RWPE2 (cell line): Measurements from ENCODE around the gene MSI2.

Experiments used
- ATAC-seq: fragments of 200-7000 bp; cut with Tn5 transposase; 3 replicates; pipeline ENCODE4 v1.9.1; 2021; ENCODE audit warnings: low read depth
- DNase-seq: peaks from one replicate; pipeline ENCODE4 v3.0.0-alpha.2; 2020; ENCODE audit warnings: low spot score
- H3K27ac ChIP-seq: fragments of 450-650 bp; 2 replicates; pipeline ENCODE4 v1.5.1; 2017; ENCODE audit warnings: mild to moderate bottlenecking; ENCODE audit not compliant: poor library complexity, severe bottlenecking
- H3K27me3 ChIP-seq: fragments of 250-450 bp; sonication (Bioruptor Pico); 2 replicates; pipeline ENCODE4 v1.5.1; 2021; ENCODE audit warnings: mild to moderate bottlenecking, moderate library complexity; ENCODE audit not compliant: insufficient read depth, poor library complexity, severe bottlenecking
- H3K36me3 ChIP-seq: fragments of 250-450 bp; sonication (Bioruptor Pico); 2 replicates; pipeline ENCODE4 v1.5.1; 2020; ENCODE audit warnings: low read depth, mild to moderate bottlenecking, moderate library complexity
- H3K4me1 ChIP-seq: fragments of 250-450 bp; sonication (Bioruptor Pico); 2 replicates; pipeline ENCODE4 v1.5.1; 2021; ENCODE audit warnings: mild to moderate bottlenecking, moderate library complexity; ENCODE audit not compliant: insufficient read depth, poor library complexity, severe bottlenecking
- H3K4me3 ChIP-seq: fragments of 250-450 bp; sonication (Bioruptor Pico); 2 replicates; pipeline ENCODE4 v1.5.1; 2021; ENCODE audit warnings: mild to moderate bottlenecking, moderate library complexity; ENCODE audit not compliant: severe bottlenecking
- H3K9me3 ChIP-seq: fragments of 250-450 bp; sonication (Bioruptor Pico); 2 replicates; pipeline ENCODE4 v1.5.1; 2021; ENCODE audit warnings: mild to moderate bottlenecking, moderate library complexity; ENCODE audit not compliant: severe bottlenecking
- CTCF ChIP-seq: fragments of 450-650 bp; IDR thresholded peaks from one replicate; pipeline ENCODE4 v1.5.1; 2017; ENCODE audit warnings: mild to moderate bottlenecking, moderate library complexity; ENCODE audit not compliant: poor library complexity, severe bottlenecking

MSI2 gene

GRCh38 chr17:57578608-57579225, 322.4 kb downstream of the MSI2 start:
- Histone ChIP-seq H3K9me3 (no peaks in the 10 kb centered on the region), H3K4me1 (peaks cover 2% of the 10 kb centered on the region), H3K27ac (no peak overlapping the region), H3K4me3 (no peak overlapping the region), H3K36me3 (no peaks in the 10 kb centered on the region), H3K27me3 (no peaks in the 10 kb centered on the region)
- no peak for DNase-seq
- ATAC-seq = no peak
- TF ChIP-seq CTCF = no peak

- no peak overlapping the region for H3K4me3 ChIP-seq
- H3K9me3 ChIP-seq = no peaks in the 10 kb centered on the region
- DNase-seq (no peak), ATAC-seq (no peak)
- no peak for TF ChIP-seq CTCF
- no peak overlapping the region for H3K27ac ChIP-seq
- H3K4me1 ChIP-seq = peaks cover 2% of the 10 kb centered on the region
- H3K36me3 ChIP-seq = no peaks in the 10 kb centered on the region
- H3K27me3 ChIP-seq = no peaks in the 10 kb centered on the region
Observed at GRCh38 chr17:57579245-57579644, 322.9 kb downstream of the MSI2 start.

- Histone ChIP-seq H3K4me1 (peaks cover 2% of the 10 kb centered on the region), H3K36me3 (no peaks in the 10 kb centered on the region), H3K27me3 (no peaks in the 10 kb centered on the region), H3K27ac (no peak overlapping the region), H3K4me3 (no peak overlapping the region), H3K9me3 (no peaks in the 10 kb centered on the region)
- TF ChIP-seq CTCF = no peak
- ATAC-seq (no peak), DNase-seq (no peak)
Observed at GRCh38 chr17:57580055-57580739, 323.9 kb downstream of the MSI2 start.

DNA sequence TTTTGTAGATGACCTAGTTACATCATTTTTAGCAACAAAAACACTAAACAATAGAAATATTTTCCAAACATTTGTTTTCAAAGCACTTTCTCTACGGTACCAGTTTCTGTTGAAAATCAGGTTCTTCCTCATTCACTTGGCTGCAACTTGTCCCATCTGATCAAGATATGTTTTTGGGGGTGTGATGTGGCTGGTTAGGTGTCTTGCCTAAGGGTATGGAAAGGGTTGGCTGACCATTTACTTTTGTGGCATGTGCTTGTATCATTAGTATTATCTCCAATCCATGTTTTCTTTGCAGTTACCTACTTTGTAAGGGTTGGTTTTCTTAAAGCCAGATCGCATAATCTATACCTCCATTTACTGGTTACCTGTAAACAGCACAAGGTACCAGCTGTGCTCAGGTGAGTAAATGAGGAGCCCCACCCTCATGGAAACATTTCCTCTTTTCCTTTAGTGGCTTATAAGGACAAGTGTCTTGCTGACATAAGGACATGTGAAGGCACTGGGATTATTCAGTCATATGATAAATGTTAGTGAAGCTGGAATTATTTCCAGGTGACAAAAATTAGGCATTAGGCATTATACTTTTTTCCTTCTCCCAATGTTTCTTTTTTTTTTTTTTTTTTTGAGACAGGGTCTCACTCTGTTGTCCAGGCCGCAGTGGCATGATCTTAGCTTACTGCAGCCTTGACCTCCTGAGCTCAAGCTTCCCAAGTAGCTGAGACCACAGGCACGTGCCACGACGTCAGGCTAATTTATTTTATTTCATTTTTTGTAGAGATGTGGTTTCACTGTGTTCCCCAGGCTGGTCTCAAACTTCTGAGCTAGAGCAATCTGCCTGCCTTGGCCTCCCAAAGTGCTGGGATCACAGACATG, 326.8 kb downstream of the MSI2 start:
- no peaks in the 10 kb centered on the region for H3K27me3 ChIP-seq
- H3K27ac ChIP-seq = no peak overlapping the region
- no peak overlapping the region for H3K4me3 ChIP-seq
- no peaks in the 10 kb centered on the region for H3K9me3 ChIP-seq
- ATAC-seq (no peak), DNase-seq (no peak)
- no peaks in the 10 kb centered on the region for H3K36me3 ChIP-seq
- no peak for TF ChIP-seq CTCF
- no peaks in the 10 kb centered on the region for H3K4me1 ChIP-seq
